NCI-H1436 treated with DMSO at 0.1 percent for 48 hours (cell line): ENCODE results near the gene GASK1B.

Experiments
- DNase-seq: peaks from one replicate; lab custom pipeline; 2025; lab: John Stamatoyannopoulos, UW

The GASK1B gene

GRCh38 chr4:158172261-158173258 is at the start of gene GASK1B:
GASK1B (minus strand) TSS chr4:158173025; CDS start chr4:158171375, 1,650 bp downstream.
- no peak for DNase-seq

GRCh38 chr4:158219623-158220022 is 46.8 kb upstream of the GASK1B start:
- DNase-seq = no peak

- no peak for DNase-seq
Measured at GRCh38 chr4:158217763-158218162, 44.9 kb upstream of the GASK1B start.

GRCh38 chr4:158214856-158215255 is 42.0 kb upstream of the GASK1B start:
- no peak for DNase-seq

GRCh38 chr4:158213466-158213865 is 40.6 kb upstream of the GASK1B start:
- no peak for DNase-seq

GRCh38 chr4:158211222-158211621 is 38.4 kb upstream of the GASK1B start:
- no peak for DNase-seq

GRCh38 chr4:158209825-158210807 is 37.3 kb upstream of the GASK1B start, which contains the start of gene TMEM144:
TMEM144 (plus strand) TSS chr4:158210486; CDS start chr4:158212668, 2,182 bp downstream.
- DNase-seq = no peak

GRCh38 chr4:158208963-158209640 is 36.3 kb upstream of the GASK1B start:
- no peak for DNase-seq

- no peak for DNase-seq
Measured at GRCh38 chr4:158203929-158204328, 31.1 kb upstream of the GASK1B start.

GRCh38 chr4:158203436-158203835 is 30.6 kb upstream of the GASK1B start:
- no peak for DNase-seq

GRCh38 chr4:158202481-158202880 is 29.7 kb upstream of the GASK1B start:
- no peak for DNase-seq

GRCh38 chr4:158201876-158202275 is 29.1 kb upstream of the GASK1B start:
- DNase-seq = no peak

- DNase-seq = no peak
Measured at GRCh38 chr4:158201322-158201721, 28.5 kb upstream of the GASK1B start.

- DNase-seq = no peak
Measured at GRCh38 chr4:158200214-158200613, 27.4 kb upstream of the GASK1B start.

GRCh38 chr4:158197194-158197776 is 24.5 kb upstream of the GASK1B start:
- no peak for DNase-seq

- DNase-seq = no peak
Measured at GRCh38 chr4:158195297-158195696, 22.5 kb upstream of the GASK1B start.

- no peak for DNase-seq
Measured at GRCh38 chr4:158193171-158193749, 20.4 kb upstream of the GASK1B start.

GRCh38 chr4:158192439-158193158 is 19.8 kb upstream of the GASK1B start:
- no peak for DNase-seq

- DNase-seq = no peak
Measured at GRCh38 chr4:158190718-158191117, 17.9 kb upstream of the GASK1B start.

GRCh38 chr4:158189422-158189821 is 16.6 kb upstream of the GASK1B start:
- DNase-seq = no peak
